Osteocyte (in vitro differentiated cells): ENCODE data around the gene SERAC1. TPM values are rescaled to one million over a fixed set of nuclear protein-coding genes. Genes with fewer than 3 reads are reported as not detected.

ENCODE experiments used
- DNase-seq: peaks from one replicate; pipeline ENCODE4 v3.0.0; 2021; ENCODE audit warnings: mixed read lengths; ENCODE audit not compliant: unreplicated experiment; ENCODE audit errors: extremely low spot score
- H3K27ac Mint-ChIP-seq: one replicate; pipeline ENCODE4 v1.8.0; 2021; ENCODE audit warnings: mild to moderate bottlenecking, mixed read lengths; ENCODE audit not compliant: unreplicated experiment
- H3K27me3 Mint-ChIP-seq: one replicate; pipeline ENCODE4 v1.8.0; 2021; ENCODE audit warnings: mixed read lengths; ENCODE audit not compliant: unreplicated experiment
- H3K36me3 Mint-ChIP-seq: one replicate; pipeline ENCODE4 v1.8.0; 2021; ENCODE audit warnings: mixed read lengths; ENCODE audit not compliant: unreplicated experiment
- H3K4me1 Mint-ChIP-seq: one replicate; pipeline ENCODE4 v1.8.0; 2021; ENCODE audit warnings: mixed read lengths; ENCODE audit not compliant: unreplicated experiment
- H3K4me3 Mint-ChIP-seq: one replicate; pipeline ENCODE4 v1.8.0; 2021; ENCODE audit warnings: mild to moderate bottlenecking, moderate library complexity, mixed read lengths; ENCODE audit not compliant: unreplicated experiment
- H3K9me3 Mint-ChIP-seq: one replicate; pipeline ENCODE4 v1.8.0; 2021; ENCODE audit warnings: mixed read lengths; ENCODE audit not compliant: unreplicated experiment
- total RNA-seq: library from RNA; stranded (reverse); gene quantifications from 2 replicates; pipeline ENCODE4 v1.2.1, GENCODE V29; 2021
- TF ChIP-seq, protein P1 (sequence below): fragments of 200-600 bp; sonication (generic); IDR thresholded peaks from 2 replicates; pipeline ENCODE4 v1.5.0; 2021; ENCODE audit warnings: antibody characterized with exemption, mild to moderate bottlenecking, moderate library complexity

The SERAC1 gene
- total RNA-seq, 1 donor from 2014 or later: 10.3 TPM

DNA sequence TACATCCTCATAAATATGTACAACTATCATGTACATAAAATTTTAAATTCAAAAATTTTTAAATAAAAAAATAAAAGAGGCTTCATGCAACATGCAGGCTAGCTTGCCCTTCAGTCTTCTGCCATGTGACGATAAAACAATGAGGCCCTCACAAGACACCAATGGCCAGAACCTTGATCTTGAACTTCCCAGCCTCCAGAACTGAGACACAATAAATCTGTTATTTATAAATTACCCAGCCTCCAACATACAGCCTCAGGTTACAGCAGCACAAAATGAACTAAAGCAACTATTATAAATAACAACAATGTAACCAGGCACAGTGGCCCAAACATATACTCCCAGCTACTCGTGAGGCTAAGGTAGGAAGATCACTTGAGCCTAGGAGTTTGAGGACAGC is 42.8 kb downstream of the SERAC1 start:
- H3K4me1 Mint-ChIP-seq: peaks cover 3% of the 10 kb centered on the region
- H3K9me3 Mint-ChIP-seq: no peaks in the 10 kb centered on the region
- DNase-seq: no peak
- no peaks in the 10 kb centered on the region for H3K27me3 Mint-ChIP-seq
- TF ChIP-seq, protein P1, sequence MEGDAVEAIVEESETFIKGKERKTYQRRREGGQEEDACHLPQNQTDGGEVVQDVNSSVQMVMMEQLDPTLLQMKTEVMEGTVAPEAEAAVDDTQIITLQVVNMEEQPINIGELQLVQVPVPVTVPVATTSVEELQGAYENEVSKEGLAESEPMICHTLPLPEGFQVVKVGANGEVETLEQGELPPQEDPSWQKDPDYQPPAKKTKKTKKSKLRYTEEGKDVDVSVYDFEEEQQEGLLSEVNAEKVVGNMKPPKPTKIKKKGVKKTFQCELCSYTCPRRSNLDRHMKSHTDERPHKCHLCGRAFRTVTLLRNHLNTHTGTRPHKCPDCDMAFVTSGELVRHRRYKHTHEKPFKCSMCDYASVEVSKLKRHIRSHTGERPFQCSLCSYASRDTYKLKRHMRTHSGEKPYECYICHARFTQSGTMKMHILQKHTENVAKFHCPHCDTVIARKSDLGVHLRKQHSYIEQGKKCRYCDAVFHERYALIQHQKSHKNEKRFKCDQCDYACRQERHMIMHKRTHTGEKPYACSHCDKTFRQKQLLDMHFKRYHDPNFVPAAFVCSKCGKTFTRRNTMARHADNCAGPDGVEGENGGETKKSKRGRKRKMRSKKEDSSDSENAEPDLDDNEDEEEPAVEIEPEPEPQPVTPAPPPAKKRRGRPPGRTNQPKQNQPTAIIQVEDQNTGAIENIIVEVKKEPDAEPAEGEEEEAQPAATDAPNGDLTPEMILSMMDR: no peak
- no peak overlapping the region for H3K4me3 Mint-ChIP-seq
- H3K27ac Mint-ChIP-seq: no peak overlapping the region
- H3K36me3 Mint-ChIP-seq: peaks cover 28% of the 10 kb centered on the region

DNA sequence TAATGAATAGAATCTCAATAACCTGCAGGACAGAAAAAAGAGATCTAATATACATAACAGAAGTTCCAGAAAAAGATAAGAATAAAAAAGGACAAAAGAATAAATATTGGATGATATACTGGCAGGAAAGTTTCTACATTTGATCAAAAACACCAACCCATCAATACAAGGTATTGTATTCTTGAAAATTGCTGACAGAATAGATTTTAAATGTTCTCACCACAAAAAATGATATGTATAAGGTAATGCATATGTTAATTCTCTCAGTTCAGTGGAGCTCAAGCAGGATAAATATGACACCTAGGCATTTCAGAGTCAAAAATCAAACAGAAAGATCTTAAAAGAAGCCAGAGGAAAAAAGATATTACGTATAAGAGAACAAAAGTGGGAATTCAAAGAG is 43.8 kb downstream of the SERAC1 start:
- TF ChIP-seq, protein P1: no peak
- H3K4me1 Mint-ChIP-seq: peaks cover 3% of the 10 kb centered on the region
- DNase-seq: no peak
- no peaks in the 10 kb centered on the region for H3K9me3 Mint-ChIP-seq
- H3K27ac Mint-ChIP-seq: no peak overlapping the region
- H3K4me3 Mint-ChIP-seq: no peak overlapping the region
- no peaks in the 10 kb centered on the region for H3K27me3 Mint-ChIP-seq
- peaks cover 28% of the 10 kb centered on the region for H3K36me3 Mint-ChIP-seq

DNA sequence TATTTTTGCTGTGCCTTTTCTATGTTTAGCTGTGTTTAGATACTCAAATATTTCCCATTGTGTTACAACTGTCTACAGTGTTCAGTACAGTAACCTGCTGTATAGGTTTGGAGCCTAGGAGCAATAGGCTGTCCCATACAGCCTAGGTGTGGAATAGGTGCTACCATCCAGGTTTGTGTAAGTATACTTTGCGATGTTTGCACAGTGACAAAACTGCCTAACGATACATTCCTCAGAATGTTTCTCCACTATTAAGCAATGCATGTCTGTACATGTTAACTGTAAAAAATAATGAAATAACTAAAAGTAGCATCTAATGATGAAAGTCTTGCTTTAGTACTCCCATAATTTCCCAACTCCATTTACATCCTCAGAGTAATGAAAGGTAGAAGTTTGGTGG is 46.0 kb downstream of the SERAC1 start:
- Mint-ChIP-seq H3K4me1 (peaks cover 3% of the 10 kb centered on the region), H3K9me3 (no peaks in the 10 kb centered on the region), H3K27me3 (no peaks in the 10 kb centered on the region), H3K36me3 (peaks cover 31% of the 10 kb centered on the region), H3K4me3 (no peak overlapping the region), H3K27ac (no peak overlapping the region)
- DNase-seq: no peak
- TF ChIP-seq, protein P1: no peak

DNA sequence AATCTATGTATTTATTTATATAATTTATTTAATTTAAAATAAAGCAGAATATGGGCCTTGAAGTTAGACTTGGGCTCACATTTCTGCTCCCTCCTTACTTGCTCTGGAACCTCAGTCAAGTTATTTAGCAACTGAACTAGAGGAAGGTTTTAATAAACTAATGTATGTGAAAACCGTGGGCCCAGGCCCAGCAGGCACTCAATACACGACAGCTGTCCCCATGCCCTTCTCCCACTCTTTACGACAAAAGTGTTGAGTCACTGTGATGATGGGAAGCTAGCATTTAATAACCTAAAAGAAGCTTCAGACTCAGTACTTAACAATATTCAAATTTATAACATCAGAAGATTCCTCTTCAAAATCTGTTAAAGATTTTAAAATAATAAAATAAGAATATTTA is 46.7 kb downstream of the SERAC1 start:
- Mint-ChIP-seq H3K36me3 (peaks cover 33% of the 10 kb centered on the region), H3K9me3 (no peaks in the 10 kb centered on the region), H3K27me3 (no peaks in the 10 kb centered on the region), H3K4me3 (no peak overlapping the region), H3K4me1 (peaks cover 3% of the 10 kb centered on the region), H3K27ac (no peak overlapping the region)
- TF ChIP-seq, protein P1: no peak
- no peak for DNase-seq

DNA sequence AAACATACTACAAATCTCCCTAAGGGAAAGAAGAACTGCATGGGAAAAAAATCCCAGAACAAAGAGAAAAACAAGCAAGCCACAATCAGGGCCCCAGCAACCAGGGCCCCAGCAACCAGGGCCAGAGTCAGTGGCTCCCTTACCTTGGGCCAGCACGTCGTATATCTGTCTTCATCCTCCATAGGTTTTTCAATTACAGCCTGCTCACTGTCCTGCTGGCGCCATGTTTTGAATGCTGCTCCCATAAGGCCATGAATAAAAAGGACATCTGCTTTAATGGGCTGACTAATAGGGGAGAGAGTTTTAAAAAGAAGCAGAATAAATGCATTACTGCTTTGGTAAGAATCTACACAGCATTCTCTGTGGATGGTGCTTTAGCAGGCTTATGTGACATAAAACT is 49.2 kb downstream of the SERAC1 start:
- no peak for DNase-seq
- H3K4me3 Mint-ChIP-seq: no peak overlapping the region
- H3K4me1 Mint-ChIP-seq: peaks cover 3% of the 10 kb centered on the region
- H3K36me3 Mint-ChIP-seq: peaks cover 25% of the 10 kb centered on the region
- H3K27me3 Mint-ChIP-seq: no peaks in the 10 kb centered on the region
- TF ChIP-seq, protein P1: no peak
- no peaks in the 10 kb centered on the region for H3K9me3 Mint-ChIP-seq
- H3K27ac Mint-ChIP-seq: no peak overlapping the region
